HFFc6 (cell line): ENCODE results near the gene ADIPOR2. TPM values are rescaled to one million over a fixed set of nuclear protein-coding genes. Genes with fewer than 3 reads are reported as not detected.

Source experiments
- DNase-seq: peaks from one replicate; pipeline ENCODE4 v3.0.0-alpha.2; 2018
- H3K27ac Mint-ChIP-seq: 2 replicates; pipeline ENCODE4 v1.8.0; 2020; ENCODE audit warnings: mild to moderate bottlenecking, mixed read lengths
- H3K27me3 Mint-ChIP-seq: 2 replicates; pipeline ENCODE4 v1.8.0; 2021; ENCODE audit warnings: mild to moderate bottlenecking, moderate library complexity, mixed read lengths; ENCODE audit not compliant: insufficient read depth
- H3K36me3 Mint-ChIP-seq: 2 replicates; pipeline ENCODE4 v1.8.0; 2021; ENCODE audit warnings: low read depth, mixed read lengths
- H3K4me1 Mint-ChIP-seq: 2 replicates; pipeline ENCODE4 v1.8.0; 2020; ENCODE audit warnings: low read depth, mixed read lengths
- H3K4me3 Mint-ChIP-seq: 2 replicates; pipeline ENCODE4 v1.8.0; 2020; ENCODE audit warnings: mild to moderate bottlenecking, moderate library complexity, mixed read lengths
- H3K9me3 Mint-ChIP-seq: 2 replicates; pipeline ENCODE4 v1.8.0; 2020; ENCODE audit warnings: mild to moderate bottlenecking, mixed read lengths
- total RNA-seq, 6 experiments: library from RNA; stranded (reverse); fragmentation: NEBNext Ultra II Directional; extraction: Animal tissue kit (Norgen Biotek cat#: 25700); gene quantifications; 2 replicates in 1 of 6; 3 replicates in 5 of 6; pipeline ENCODE4 v1.2.3, GENCODE V29; 2021
- TF ChIP-seq, protein P1 (sequence below): fragments of 200-600 bp; sonication (generic); IDR thresholded peaks from 2 replicates; pipeline ENCODE4 v1.5.0; 2021; ENCODE audit warnings: antibody characterized with exemption, mild to moderate bottlenecking

Gene ADIPOR2
- total RNA-seq, 6 experiments from 2014 or later = 38.9 to 50.1 (median 44.9) TPM

DNA sequence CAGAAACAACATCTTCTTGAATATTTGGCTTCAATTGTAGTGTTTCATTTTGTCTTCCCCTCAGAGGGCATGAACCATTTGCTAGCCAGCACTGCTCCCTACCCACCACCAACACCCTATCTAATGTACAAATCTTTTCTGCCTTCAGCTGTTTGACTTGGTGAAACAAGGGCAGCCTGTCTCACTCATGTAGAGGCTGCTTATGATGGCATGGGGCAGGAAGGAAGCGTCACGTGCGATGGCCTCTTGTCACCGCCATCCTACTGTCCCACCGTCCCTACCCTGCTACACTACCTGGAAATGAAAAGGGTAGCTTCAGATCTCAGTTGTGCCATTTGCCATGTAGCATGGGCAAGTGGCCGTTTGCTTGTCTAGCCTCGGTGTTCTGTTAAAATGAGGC lies 99.6 kb downstream of the ADIPOR2 start:
- Mint-ChIP-seq H3K27me3 (peaks cover 5% of the 10 kb centered on the region), H3K9me3 (no peaks in the 10 kb centered on the region), H3K4me3 (no peak overlapping the region), H3K4me1 (peaks cover 9% of the 10 kb centered on the region), H3K36me3 (no peaks in the 10 kb centered on the region), H3K27ac (no peak overlapping the region)
- TF ChIP-seq, protein P1, sequence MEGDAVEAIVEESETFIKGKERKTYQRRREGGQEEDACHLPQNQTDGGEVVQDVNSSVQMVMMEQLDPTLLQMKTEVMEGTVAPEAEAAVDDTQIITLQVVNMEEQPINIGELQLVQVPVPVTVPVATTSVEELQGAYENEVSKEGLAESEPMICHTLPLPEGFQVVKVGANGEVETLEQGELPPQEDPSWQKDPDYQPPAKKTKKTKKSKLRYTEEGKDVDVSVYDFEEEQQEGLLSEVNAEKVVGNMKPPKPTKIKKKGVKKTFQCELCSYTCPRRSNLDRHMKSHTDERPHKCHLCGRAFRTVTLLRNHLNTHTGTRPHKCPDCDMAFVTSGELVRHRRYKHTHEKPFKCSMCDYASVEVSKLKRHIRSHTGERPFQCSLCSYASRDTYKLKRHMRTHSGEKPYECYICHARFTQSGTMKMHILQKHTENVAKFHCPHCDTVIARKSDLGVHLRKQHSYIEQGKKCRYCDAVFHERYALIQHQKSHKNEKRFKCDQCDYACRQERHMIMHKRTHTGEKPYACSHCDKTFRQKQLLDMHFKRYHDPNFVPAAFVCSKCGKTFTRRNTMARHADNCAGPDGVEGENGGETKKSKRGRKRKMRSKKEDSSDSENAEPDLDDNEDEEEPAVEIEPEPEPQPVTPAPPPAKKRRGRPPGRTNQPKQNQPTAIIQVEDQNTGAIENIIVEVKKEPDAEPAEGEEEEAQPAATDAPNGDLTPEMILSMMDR = no peak
- no peak for DNase-seq

DNA sequence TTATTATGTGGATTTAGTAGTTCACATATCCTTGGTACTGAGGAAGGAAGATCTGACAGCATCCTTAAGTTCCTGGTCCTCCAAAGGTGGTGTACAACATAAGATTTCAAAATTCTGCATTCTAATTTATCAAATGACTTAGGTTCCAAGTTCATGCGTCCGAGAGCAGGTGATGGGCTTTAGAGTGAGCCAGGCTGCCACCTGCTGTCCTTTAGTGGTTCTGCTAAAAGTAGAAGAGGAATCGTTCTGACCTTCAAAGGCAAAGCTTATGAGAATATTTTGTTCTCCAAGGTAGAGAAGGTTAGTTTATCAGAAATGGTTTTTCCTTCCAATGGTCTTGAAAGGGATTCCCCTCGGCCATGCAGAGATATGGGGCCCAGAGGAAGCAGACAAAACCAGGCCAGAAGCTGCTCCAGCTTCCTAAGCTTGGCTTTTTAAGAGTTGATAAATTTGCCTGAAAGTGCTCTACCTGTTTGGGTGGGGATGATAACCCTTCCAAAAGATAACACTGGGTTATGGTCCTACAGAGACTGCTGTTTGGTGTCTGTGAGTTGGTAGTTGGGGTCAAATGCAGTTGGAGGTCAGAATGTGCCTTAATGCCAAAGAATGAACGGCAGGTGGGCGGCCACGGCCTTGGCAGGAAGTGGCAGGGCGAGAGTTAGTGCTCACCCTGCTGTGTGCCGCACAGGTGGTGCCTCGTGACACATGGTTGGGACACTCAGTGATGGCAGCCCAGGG lies 100.4 kb downstream of the ADIPOR2 start:
- peaks cover 17% of the 10 kb centered on the region for H3K4me1 Mint-ChIP-seq
- DNase-seq = peak; percentile 63
- no peaks in the 10 kb centered on the region for H3K9me3 Mint-ChIP-seq
- peaks cover 5% of the 10 kb centered on the region for H3K27me3 Mint-ChIP-seq
- no peak overlapping the region for H3K4me3 Mint-ChIP-seq
- H3K27ac Mint-ChIP-seq = no peak overlapping the region
- no peaks in the 10 kb centered on the region for H3K36me3 Mint-ChIP-seq
- TF ChIP-seq, protein P1 = peak; percentile 87

DNA sequence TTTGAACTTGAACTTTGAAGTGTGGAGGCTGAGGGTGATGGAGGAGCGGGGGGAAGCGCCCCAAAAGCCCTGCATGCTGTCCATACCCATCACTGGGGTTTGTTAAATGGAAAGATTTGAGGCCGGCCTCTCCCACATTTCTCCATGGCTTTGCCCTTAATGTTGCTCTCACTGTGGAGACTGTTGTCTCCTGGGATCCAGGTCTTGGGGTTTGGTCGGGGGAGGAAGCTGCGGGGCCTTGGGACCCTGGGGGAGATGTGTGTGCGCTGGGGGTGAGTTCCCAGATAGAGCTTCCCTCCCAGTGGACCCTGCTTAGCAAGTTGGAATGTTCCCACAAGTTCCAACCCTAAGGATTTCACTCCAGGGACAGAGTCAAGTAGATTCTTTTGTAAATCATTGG lies 101.5 kb downstream of the ADIPOR2 start:
- H3K4me1 Mint-ChIP-seq = peaks cover 18% of the 10 kb centered on the region
- peaks cover 5% of the 10 kb centered on the region for H3K27me3 Mint-ChIP-seq
- no peak for DNase-seq
- H3K27ac Mint-ChIP-seq = no peak overlapping the region
- no peaks in the 10 kb centered on the region for H3K9me3 Mint-ChIP-seq
- TF ChIP-seq, protein P1 = no peak
- H3K36me3 Mint-ChIP-seq = no peaks in the 10 kb centered on the region
- no peak overlapping the region for H3K4me3 Mint-ChIP-seq

DNA sequence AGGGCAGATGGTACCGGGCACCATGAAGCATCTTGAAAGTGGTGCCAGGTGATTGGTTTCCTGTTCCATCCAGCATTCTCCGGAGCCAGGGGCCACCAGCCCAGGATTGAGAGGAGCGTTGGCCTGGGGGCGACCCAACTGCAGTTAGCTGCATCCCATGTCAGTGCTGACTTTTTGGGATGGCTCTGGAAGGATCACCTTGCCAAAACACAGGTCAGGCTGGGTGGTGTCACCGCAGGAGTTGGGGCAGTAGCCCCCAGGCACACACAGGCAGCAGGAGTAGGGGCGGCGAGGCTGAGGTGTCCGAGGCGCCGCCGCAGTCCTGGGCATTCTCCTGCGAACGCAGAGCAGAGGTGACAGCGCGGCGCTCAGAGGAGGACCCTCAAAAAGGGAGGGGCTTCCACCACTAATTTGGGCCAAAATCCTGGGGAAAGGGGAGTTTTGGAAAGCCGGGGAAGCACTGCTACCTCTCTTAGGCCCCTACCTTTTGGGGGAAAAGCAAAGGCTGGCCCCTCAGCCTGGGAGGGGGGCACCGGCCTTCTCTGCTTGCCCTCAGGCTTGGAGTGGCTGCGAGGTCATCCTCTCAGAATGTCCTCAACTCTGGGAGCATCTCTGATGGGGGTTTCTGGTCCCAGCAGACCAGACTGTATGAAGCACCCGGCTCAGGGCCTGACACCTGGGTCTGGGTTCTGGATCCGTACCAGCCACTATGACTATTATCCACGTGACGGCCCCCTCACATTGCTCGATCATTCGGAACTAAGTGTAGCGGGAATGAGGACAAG lies 102.7 kb downstream of the ADIPOR2 start:
- peaks cover 18% of the 10 kb centered on the region for H3K4me1 Mint-ChIP-seq

DNA sequence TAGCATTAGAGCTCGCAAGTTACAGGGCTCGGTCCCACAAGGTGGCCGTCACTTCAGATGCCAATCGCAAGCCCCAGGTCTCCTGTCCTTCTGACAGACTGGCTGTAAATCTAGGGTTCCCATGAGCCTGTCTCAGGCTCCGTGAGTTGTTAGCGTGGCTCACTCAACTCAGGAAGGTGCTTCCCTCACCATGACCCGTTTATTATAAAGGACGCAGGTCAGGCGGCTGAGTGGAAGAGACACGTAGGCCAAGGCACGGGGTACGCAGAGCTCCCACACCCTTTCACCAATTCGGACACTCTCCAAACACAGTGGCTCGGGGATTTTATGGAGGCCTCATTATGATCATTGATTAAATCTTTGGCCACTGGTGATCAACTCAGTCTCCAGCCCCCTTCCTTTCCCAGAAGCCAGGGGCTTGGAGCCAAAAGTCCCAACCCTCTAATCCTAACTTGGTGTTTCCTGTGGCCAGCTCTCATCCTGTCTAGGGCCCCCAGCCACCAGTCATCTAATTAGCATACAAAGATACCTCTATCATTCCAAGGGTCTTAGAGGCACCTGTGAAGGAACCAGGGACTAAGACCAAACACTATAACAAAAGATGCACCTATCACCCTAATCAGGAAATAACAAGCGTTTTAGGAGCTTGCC lies 103.7 kb downstream of the ADIPOR2 start:
- H3K4me3 Mint-ChIP-seq = no peak overlapping the region
- no peaks in the 10 kb centered on the region for H3K36me3 Mint-ChIP-seq
- DNase-seq = no peak
- TF ChIP-seq, protein P1 = no peak
- no peak overlapping the region for H3K27ac Mint-ChIP-seq
- no peaks in the 10 kb centered on the region for H3K9me3 Mint-ChIP-seq
- peaks cover 2% of the 10 kb centered on the region for H3K27me3 Mint-ChIP-seq
- peaks cover 18% of the 10 kb centered on the region for H3K4me1 Mint-ChIP-seq

More for the DNA sequence above, 102.7 kb downstream of the ADIPOR2 start:
- TF ChIP-seq, protein P1 = no peak
- Mint-ChIP-seq H3K27ac (no peak overlapping the region), H3K4me3 (no peak overlapping the region), H3K27me3 (peaks cover 2% of the 10 kb centered on the region), H3K36me3 (no peaks in the 10 kb centered on the region), H3K9me3 (no peaks in the 10 kb centered on the region)
- DNase-seq = no peak
